Smooth muscle cell (in vitro differentiated cells): ENCODE measurements around the gene TNRC6B. TPM values are rescaled to one million over a fixed set of nuclear protein-coding genes. Genes with fewer than 3 reads are reported as not detected.

Source experiments
- DNase-seq: peaks from one replicate; lab custom pipeline; 2025; ENCODE audit not compliant: unreplicated experiment; lab: John Stamatoyannopoulos, UW
- H2AFZ ChIP-seq: fragments of 200-600 bp; sonication (generic); 2 replicates; pipeline ENCODE4 v1.6.0; 2016; ENCODE audit warnings: antibody characterized with exemption, low read depth, mild to moderate bottlenecking
- H3F3A ChIP-seq: fragments of 200-600 bp; sonication (generic); 2 replicates; pipeline ENCODE4 v1.6.0; 2017; ENCODE audit warnings: antibody characterized with exemption, low read depth
- H3K27ac ChIP-seq: fragments of 200-600 bp; sonication (generic); 2 replicates; pipeline ENCODE4 v1.5.1; 2016; ENCODE audit warnings: low read depth, mild to moderate bottlenecking
- H3K27me3 ChIP-seq: fragments of 200-600 bp; sonication (generic); 2 replicates; pipeline ENCODE4 v1.6.1; 2016; ENCODE audit warnings: low read depth, mild to moderate bottlenecking
- H3K36me3 ChIP-seq: fragments of 200-600 bp; sonication (generic); 2 replicates; pipeline ENCODE4 v1.5.1; 2016; ENCODE audit warnings: low read depth
- H3K4me1 ChIP-seq: fragments of 200-600 bp; sonication (generic); 2 replicates; pipeline ENCODE4 v1.5.1; 2016; ENCODE audit warnings: low read depth
- H3K4me2 ChIP-seq: fragments of 200-600 bp; sonication (generic); 2 replicates; pipeline ENCODE4 v1.6.0; 2016; ENCODE audit warnings: mild to moderate bottlenecking
- H3K4me3 ChIP-seq: fragments of 200-600 bp; sonication (generic); 2 replicates; pipeline ENCODE4 v1.5.1; 2016; ENCODE audit warnings: mild to moderate bottlenecking
- H3K79me2 ChIP-seq: fragments of 200-600 bp; sonication (generic); 2 replicates; pipeline ENCODE4 v1.6.0; 2016; ENCODE audit warnings: low read depth, mild to moderate bottlenecking
- H3K9ac ChIP-seq: fragments of 200-600 bp; sonication (generic); 2 replicates; pipeline ENCODE4 v1.6.0; 2016; ENCODE audit warnings: low read depth
- H3K9me3 ChIP-seq: fragments of 200-600 bp; sonication (generic); replicated peaks from 2 replicates; pipeline ENCODE4 v1.5.1; 2016; ENCODE audit warnings: low read depth
- H4K20me1 ChIP-seq: fragments of 200-600 bp; sonication (generic); 2 replicates; pipeline ENCODE4 v1.6.0; 2016; ENCODE audit warnings: low read depth
- WGBS: methylation state at CpG from one replicate; pipeline ENCODE4 v1.1.7; 2016; ENCODE audit warnings: low lambda C conversion rate; 5-methylcytosine and 5-hydroxymethylcytosine counted together
- polyA plus RNA-seq: library from polyadenylated mRNA; unstranded; fragments of >200 nt; fragmentation: Nextera tagmentation; extraction: Ambion mirVana; gene quantifications from 2 replicates; pipeline ENCODE4 v1.2.1, GENCODE V29; 2016
- total RNA-seq: library from RNA; depleted of rRNA; stranded (reverse); fragments of >200 nt; gene quantifications from 2 replicates; pipeline ENCODE4 v1.2.3, GENCODE V29; 2014
- TF ChIP-seq, protein P1 (sequence below): fragments of 200-600 bp; sonication (generic); IDR thresholded peaks from 2 replicates; pipeline ENCODE4 v1.5.1; 2017; ENCODE audit warnings: borderline replicate concordance, mild to moderate bottlenecking, antibody characterized with exemption; ENCODE audit not compliant: insufficient read depth, poor library complexity, severe bottlenecking

TNRC6B gene
- total and polyA plus RNA-seq, 2 experiments from 2014 or later = 21.5 to 44.4 TPM

DNA sequence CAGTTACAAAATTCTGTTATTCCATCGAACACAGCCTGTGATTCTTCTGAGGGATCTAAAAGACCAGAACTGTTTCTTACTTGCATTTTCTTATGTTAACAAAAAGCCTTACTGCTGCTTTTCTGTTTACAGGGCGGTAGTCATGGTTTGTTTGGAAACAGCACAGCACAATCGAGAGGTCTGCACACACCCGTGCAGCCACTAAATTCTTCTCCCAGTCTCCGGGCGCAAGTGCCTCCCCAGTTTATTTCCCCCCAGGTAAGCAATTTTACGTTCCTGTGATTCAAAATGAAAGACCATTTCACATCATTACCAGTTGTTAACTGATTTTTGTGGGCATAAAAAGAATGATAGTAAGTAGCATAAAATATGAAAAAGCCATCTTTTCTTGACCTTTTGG, 107.8 kb downstream of the TNRC6B start:
- Histone ChIP-seq H4K20me1 (peaks cover 16% of the 10 kb centered on the region), H3K27ac (no peak overlapping the region), H3K4me1 (no peaks in the 10 kb centered on the region), H3K36me3 (peaks cover 8% of the 10 kb centered on the region), H2AFZ (no peak overlapping the region), H3K4me2 (no peak overlapping the region), H3F3A (peaks cover 4% of the 10 kb centered on the region), H3K79me2 (no peaks in the 10 kb centered on the region), H3K27me3 (no peaks in the 10 kb centered on the region), H3K9me3 (no peaks in the 10 kb centered on the region), H3K4me3 (no peak overlapping the region), H3K9ac (no peak overlapping the region)
- TF ChIP-seq, protein P1, sequence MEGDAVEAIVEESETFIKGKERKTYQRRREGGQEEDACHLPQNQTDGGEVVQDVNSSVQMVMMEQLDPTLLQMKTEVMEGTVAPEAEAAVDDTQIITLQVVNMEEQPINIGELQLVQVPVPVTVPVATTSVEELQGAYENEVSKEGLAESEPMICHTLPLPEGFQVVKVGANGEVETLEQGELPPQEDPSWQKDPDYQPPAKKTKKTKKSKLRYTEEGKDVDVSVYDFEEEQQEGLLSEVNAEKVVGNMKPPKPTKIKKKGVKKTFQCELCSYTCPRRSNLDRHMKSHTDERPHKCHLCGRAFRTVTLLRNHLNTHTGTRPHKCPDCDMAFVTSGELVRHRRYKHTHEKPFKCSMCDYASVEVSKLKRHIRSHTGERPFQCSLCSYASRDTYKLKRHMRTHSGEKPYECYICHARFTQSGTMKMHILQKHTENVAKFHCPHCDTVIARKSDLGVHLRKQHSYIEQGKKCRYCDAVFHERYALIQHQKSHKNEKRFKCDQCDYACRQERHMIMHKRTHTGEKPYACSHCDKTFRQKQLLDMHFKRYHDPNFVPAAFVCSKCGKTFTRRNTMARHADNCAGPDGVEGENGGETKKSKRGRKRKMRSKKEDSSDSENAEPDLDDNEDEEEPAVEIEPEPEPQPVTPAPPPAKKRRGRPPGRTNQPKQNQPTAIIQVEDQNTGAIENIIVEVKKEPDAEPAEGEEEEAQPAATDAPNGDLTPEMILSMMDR = no peak
- no peak for DNase-seq
- whole genome bisulfite sequencing = 86% methylated on average over 7 of the region's 7 CpGs

DNA sequence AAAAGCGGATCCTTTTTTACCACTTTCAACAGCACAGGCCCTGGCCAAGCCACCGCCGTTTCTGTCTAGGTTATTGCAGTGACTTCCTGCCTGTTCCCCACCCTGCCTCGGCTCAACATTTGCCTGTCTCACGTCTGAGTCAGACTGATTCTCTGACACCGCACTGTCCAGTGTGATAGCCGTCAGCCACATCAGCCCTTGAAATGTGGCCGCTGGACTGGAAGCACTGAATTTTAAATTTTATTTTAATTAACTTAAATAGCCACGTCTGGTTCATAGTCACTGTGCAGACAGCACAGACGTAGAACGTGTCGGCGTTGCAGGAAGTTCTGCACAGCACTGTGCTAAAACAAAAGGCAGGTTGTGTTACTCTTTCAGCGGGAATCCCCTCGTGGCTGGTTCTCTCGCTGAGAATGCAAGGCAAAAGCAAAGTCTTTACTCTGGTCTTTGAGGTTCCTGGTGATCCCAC, 112.3 kb downstream of the TNRC6B start:
- TF ChIP-seq, protein P1 = no peak
- WGBS = 62% methylated on average over 16 of the region's 16 CpGs
- H2AFZ ChIP-seq = no peak overlapping the region
- peaks cover 8% of the 10 kb centered on the region for H3K36me3 ChIP-seq
- no peaks in the 10 kb centered on the region for H3K9me3 ChIP-seq
- no peak overlapping the region for H3K4me3 ChIP-seq
- no peaks in the 10 kb centered on the region for H3K79me2 ChIP-seq
- no peaks in the 10 kb centered on the region for H3K27me3 ChIP-seq
- DNase-seq = no peak
- H3K9ac ChIP-seq = no peak overlapping the region
- H3K4me2 ChIP-seq = no peak overlapping the region
- H3F3A ChIP-seq = peaks cover 4% of the 10 kb centered on the region
- peaks cover 11% of the 10 kb centered on the region for H4K20me1 ChIP-seq
- peak overlapping the region; percentile 29 for H3K27ac ChIP-seq
- no peaks in the 10 kb centered on the region for H3K4me1 ChIP-seq

DNA sequence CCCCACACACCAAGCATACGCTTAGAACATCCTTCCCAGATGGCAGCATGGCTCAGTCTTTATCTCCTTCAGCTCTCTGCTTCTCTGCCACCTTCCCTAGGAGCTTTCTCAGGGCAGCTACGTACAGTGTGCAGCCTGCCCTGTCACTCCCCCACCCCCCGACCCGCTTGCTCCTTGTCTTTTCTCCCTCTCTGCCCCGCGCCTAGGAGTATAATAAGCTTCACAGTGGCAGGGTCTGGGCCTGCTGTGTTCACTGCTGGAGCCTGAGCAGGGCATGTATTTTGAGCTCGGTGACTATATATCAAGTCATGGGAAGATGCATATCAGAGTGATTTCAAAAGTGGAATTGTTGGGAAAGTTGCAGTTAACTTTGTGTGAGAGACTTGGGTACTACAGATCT, 112.8 kb downstream of the TNRC6B start:
- no peak overlapping the region for H3K9ac ChIP-seq
- H3K27ac ChIP-seq = peak overlapping the region; percentile 29
- H3F3A ChIP-seq = peaks cover 4% of the 10 kb centered on the region
- no peak overlapping the region for H3K4me2 ChIP-seq
- no peak for DNase-seq
- WGBS = 99% methylated on average over 7 of the region's 7 CpGs
- H4K20me1 ChIP-seq = peaks cover 11% of the 10 kb centered on the region
- TF ChIP-seq, protein P1 = no peak
- no peaks in the 10 kb centered on the region for H3K79me2 ChIP-seq
- no peaks in the 10 kb centered on the region for H3K4me1 ChIP-seq
- H3K9me3 ChIP-seq = no peaks in the 10 kb centered on the region
- no peak overlapping the region for H3K4me3 ChIP-seq
- no peaks in the 10 kb centered on the region for H3K27me3 ChIP-seq
- no peak overlapping the region for H2AFZ ChIP-seq
- H3K36me3 ChIP-seq = peaks cover 5% of the 10 kb centered on the region

DNA sequence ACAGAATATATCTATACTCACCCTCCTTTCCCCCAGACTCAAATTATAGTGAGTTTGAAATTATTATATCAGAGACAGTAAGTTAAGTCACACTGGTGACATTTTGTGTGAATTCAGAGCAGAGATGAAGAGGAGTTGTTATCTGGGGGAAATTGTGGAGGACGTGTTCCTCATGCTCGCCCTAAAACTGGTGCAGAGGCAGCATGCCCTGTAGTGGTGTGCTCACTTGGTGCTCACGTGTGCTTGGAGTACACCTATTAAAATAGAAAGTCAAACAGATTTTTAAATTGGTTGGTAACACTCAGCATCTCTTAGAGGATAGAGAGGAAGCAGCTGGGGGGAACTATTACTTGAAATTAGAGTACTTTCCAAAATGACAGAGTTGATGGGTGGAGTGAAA, 117.0 kb downstream of the TNRC6B start:
- Histone ChIP-seq H3K4me1 (no peaks in the 10 kb centered on the region), H3K27ac (no peak overlapping the region), H3K9me3 (no peaks in the 10 kb centered on the region), H2AFZ (no peak overlapping the region), H3F3A (no peaks in the 10 kb centered on the region), H3K79me2 (no peaks in the 10 kb centered on the region), H3K4me3 (no peak overlapping the region), H3K4me2 (no peak overlapping the region), H3K36me3 (no peaks in the 10 kb centered on the region), H3K27me3 (no peaks in the 10 kb centered on the region), H4K20me1 (no peaks in the 10 kb centered on the region), H3K9ac (no peak overlapping the region)
- DNase-seq = no peak
- 97% methylated on average over 3 of the region's 3 CpGs for WGBS
- TF ChIP-seq, protein P1 = no peak
